H1 (cell line): ENCODE measurements around the gene GLMP. TPM values are rescaled to one million over a fixed set of nuclear protein-coding genes. Genes with fewer than 3 reads are reported as not detected.

ENCODE experiments used
- CTCF ChIA-PET: fragments of 300-600 bp; sonication (Branson Sonifier 250); formaldehyde crosslinking; loops from one replicate; lab custom pipeline; 2021; ENCODE audit not compliant: partially characterized antibody; lab: Charles Lee
- POLR2A ChIA-PET: fragments of 300-600 bp; sonication (Branson Sonifier 250); formaldehyde crosslinking; loops from one replicate; lab custom pipeline; 2021; ENCODE audit warnings: inconsistent platforms; ENCODE audit not compliant: partially characterized antibody; lab: Charles Lee
- DNase-seq, 2 experiments: peaks; one replicate each; pipeline versions ENCODE4 v3.0.0 to v3.0.0-alpha.2; 2010 to 2022; ENCODE audit warnings: low spot score in 2 of 2, low read depth in 1 of 2, mixed read lengths in 1 of 2
- FAIRE-seq: peaks from 2 replicates; lab custom pipeline; 2011; peaks lifted over from hg19 to GRCh38; lab: Jason Lieb, UNC
- H2AFZ ChIP-seq: 2 replicates; pipeline ENCODE4 v1.8.1; 2012; ENCODE audit warnings: low read length, inconsistent platforms
- H2AK5ac ChIP-seq: 2 replicates; pipeline ENCODE4 v1.6.1; 2013; ENCODE audit warnings: low read depth, low read length
- H2BK120ac ChIP-seq: replicated peaks from 2 replicates; pipeline ENCODE3; 2013; ENCODE audit warnings: low read depth, low read length, inconsistent platforms
- H2BK12ac ChIP-seq: 2 replicates; pipeline ENCODE4 v1.6.1; 2013; ENCODE audit warnings: low read depth, low read length
- H2BK15ac ChIP-seq: 2 replicates; pipeline ENCODE4 v1.6.1; 2013; ENCODE audit warnings: low read length
- H2BK20ac ChIP-seq: 2 replicates; pipeline ENCODE4 v1.6.1; 2013; ENCODE audit warnings: low read length
- H2BK5ac ChIP-seq: 2 replicates; pipeline ENCODE4 v1.6.1; 2013; ENCODE audit warnings: low read depth, low read length
- H3K14ac ChIP-seq: 2 replicates; pipeline ENCODE4 v1.6.1; 2013; ENCODE audit warnings: inconsistent platforms; ENCODE audit not compliant: insufficient read length
- H3K18ac ChIP-seq: 2 replicates; pipeline ENCODE4 v1.6.1; 2013; ENCODE audit warnings: low read length; ENCODE audit errors: extremely low read depth
- H3K23ac ChIP-seq: 2 replicates; pipeline ENCODE4 v1.6.1; 2013; ENCODE audit warnings: inconsistent platforms; ENCODE audit not compliant: insufficient read length
- H3K23me2 ChIP-seq: 2 replicates; pipeline ENCODE4 v1.6.1; 2013; ENCODE audit warnings: low read depth, low read length
- H3K27ac ChIP-seq: 2 replicates; pipeline ENCODE4 v1.6.1; 2011; ENCODE audit warnings: low read depth, low read length, inconsistent platforms
- H3K27me3 ChIP-seq, 4 experiments: replicated peaks in 1 of 4; 1 replicate in 1 of 4; 2 replicates in 3 of 4; pipeline versions ENCODE4 v1.6.1 to v1.8.1; 2011 to 2013; ENCODE audit warnings: low read length in 3 of 4, mild to moderate bottlenecking in 3 of 4, inconsistent platforms in 2 of 4, mixed read lengths in 2 of 4, moderate library complexity in 1 of 4; ENCODE audit not compliant: control insufficient read depth in 3 of 4, insufficient read depth in 3 of 4; ENCODE audit errors: extremely low read depth in 1 of 4
- H3K36me3 ChIP-seq, 4 experiments: 2 replicates each; pipeline versions ENCODE4 v1.6.1 to v1.8.1; 2011 to 2013; ENCODE audit warnings: mild to moderate bottlenecking in 4 of 4, low read length in 3 of 4, moderate library complexity in 2 of 4, control low read depth in 1 of 4, inconsistent platforms in 1 of 4; ENCODE audit not compliant: insufficient read depth in 4 of 4, control insufficient read depth in 2 of 4
- H3K4ac ChIP-seq: replicated peaks from 2 replicates; pipeline ENCODE3; 2013; ENCODE audit warnings: low read length, low read depth, mixed read lengths, inconsistent platforms; ENCODE audit not compliant: insufficient read length
- H3K4me1 ChIP-seq, 4 experiments: replicated peaks in 1 of 4; 1 replicate in 1 of 4; 2 replicates in 3 of 4; pipeline versions ENCODE4 v1.6.1 to v1.8.1; 2011 to 2013; ENCODE audit warnings: low read length in 3 of 4, inconsistent platforms in 2 of 4, mixed read lengths in 1 of 4; ENCODE audit not compliant: insufficient read depth in 4 of 4, control insufficient read depth in 3 of 4
- H3K4me2 ChIP-seq, 2 experiments: 2 replicates each; pipeline versions ENCODE4 v1.6.1 to v1.8.1; 2011 to 2013; ENCODE audit warnings: low read depth in 2 of 2, low read length in 2 of 2, control low read depth in 1 of 2, inconsistent platforms in 1 of 2, mild to moderate bottlenecking in 1 of 2; ENCODE audit not compliant: insufficient read depth in 1 of 2
- H3K4me3 ChIP-seq, 4 experiments: fragments of 200-600, 300-600 bp in 1 of 4; sonication (generic), shearing (Covaris generic), sonication (Bioruptor Twin) in 1 of 4; 2 replicates each; pipeline versions ENCODE4 v1.5.1 to v1.8.1; 2011 to 2016; ENCODE audit warnings: low read length in 4 of 4, low read depth in 3 of 4, control low read depth in 2 of 4, inconsistent platforms in 2 of 4, mild to moderate bottlenecking in 2 of 4, mixed read lengths in 1 of 4, moderate library complexity in 1 of 4; ENCODE audit not compliant: insufficient read depth in 2 of 4; ENCODE audit errors: extremely low read depth in 1 of 4
- H3K56ac ChIP-seq: replicated peaks from 2 replicates; pipeline ENCODE3; 2013; ENCODE audit warnings: low read depth, mild to moderate bottlenecking, mixed read lengths, low read length, inconsistent platforms; ENCODE audit not compliant: insufficient read length
- H3K79me1 ChIP-seq: 2 replicates; pipeline ENCODE4 v1.6.1; 2013; ENCODE audit warnings: low read depth, low read length, control low read depth
- H3K79me2 ChIP-seq, 2 experiments: 2 replicates each; pipeline versions ENCODE4 v1.6.1 to v1.8.1; 2012 to 2013; ENCODE audit warnings: low read length in 2 of 2, mild to moderate bottlenecking in 2 of 2, inconsistent platforms in 1 of 2; ENCODE audit not compliant: insufficient read depth in 2 of 2, control insufficient read depth in 1 of 2
- H3K9ac ChIP-seq, 4 experiments: replicated peaks in 1 of 4; 1 replicate in 1 of 4; 2 replicates in 3 of 4; pipeline versions ENCODE4 v1.6.1 to v1.8.1; 2011 to 2013; ENCODE audit warnings: low read depth in 3 of 4, low read length in 3 of 4, control low read depth in 2 of 4, mild to moderate bottlenecking in 2 of 4, moderate library complexity in 2 of 4, inconsistent platforms in 1 of 4; ENCODE audit errors: extremely low read depth in 1 of 4
- H3K9me3 ChIP-seq, 2 experiments: 2 replicates each; pipeline versions ENCODE4 v1.6.1 to v1.8.1; 2012 to 2013; ENCODE audit warnings: mild to moderate bottlenecking in 2 of 2, moderate library complexity in 2 of 2, control low read depth in 1 of 2, inconsistent platforms in 1 of 2, low read depth in 1 of 2, low read length in 1 of 2, mixed read lengths in 1 of 2; ENCODE audit not compliant: insufficient read depth in 2 of 2
- H4K20me1 ChIP-seq, 2 experiments: replicated peaks in 1 of 2; 2 replicates each; pipeline versions ENCODE3 to v1.8.1; 2011 to 2013; ENCODE audit warnings: inconsistent platforms in 2 of 2, low read length in 2 of 2, mild to moderate bottlenecking in 1 of 2; ENCODE audit not compliant: insufficient read depth in 2 of 2, control insufficient read depth in 1 of 2
- H4K5ac ChIP-seq: 2 replicates; pipeline ENCODE4 v1.6.1; 2013; ENCODE audit warnings: low read length, low read depth, mixed read lengths, inconsistent platforms; ENCODE audit not compliant: insufficient read length
- H4K8ac ChIP-seq: 2 replicates; pipeline ENCODE4 v1.8.0; 2013; ENCODE audit warnings: mild to moderate bottlenecking, moderate library complexity, low read length, inconsistent platforms; ENCODE audit not compliant: insufficient read depth; ENCODE audit errors: extremely low read depth
- H4K91ac ChIP-seq: replicated peaks from 2 replicates; pipeline ENCODE3; 2013; ENCODE audit warnings: low read length, mixed read lengths, inconsistent platforms; ENCODE audit not compliant: insufficient read length
- CBX8 ChIP-seq: fragments of 300-800, 300-1000 bp; sonication (generic); IDR thresholded peaks from 2 replicates; pipeline ENCODE4 v1.7.1; 2016; ENCODE audit warnings: low read depth, low read length, borderline replicate concordance
- GTF2F1 ChIP-seq: IDR thresholded peaks from 2 replicates; pipeline ENCODE4 v1.6.1; 2012; ENCODE audit warnings: low read depth, low read length, improper control_type of control experiment, borderline replicate concordance
- HDAC2 ChIP-seq, 2 experiments: fragments of 300-600 bp in 1 of 2; sonication (generic) in 1 of 2; IDR thresholded peaks; 2 replicates each; pipeline ENCODE4 v1.6.1; 2011 to 2012; ENCODE audit warnings: low read depth in 2 of 2, low read length in 2 of 2, mild to moderate bottlenecking in 2 of 2, moderate library complexity in 2 of 2, borderline replicate concordance in 1 of 2, inconsistent platforms in 1 of 2
- POLR2A ChIP-seq, 2 experiments: IDR thresholded peaks; 1 replicate in 1 of 2; 2 replicates in 1 of 2; pipeline ENCODE4 v1.6.1; 2011; ENCODE audit warnings: low read depth in 2 of 2, low read length in 2 of 2, mild to moderate bottlenecking in 2 of 2; ENCODE audit errors: control extremely low read depth in 1 of 2
- RAD21 ChIP-seq, 2 experiments: IDR thresholded peaks in 1 of 2; conservative IDR thresholded peaks in 1 of 2; 2 replicates each; pipeline ENCODE4 v1.6.1; 2011; ENCODE audit warnings: low read depth in 2 of 2, low read length in 2 of 2, improper control_type of control experiment in 1 of 2, inconsistent platforms in 1 of 2, mild to moderate bottlenecking in 1 of 2, moderate library complexity in 1 of 2
- WGBS, 2 experiments: shearing (Covaris generic) in 1 of 2; methylation state at CpG; one replicate each; pipeline versions ENCODE4 v1.1.6 to v1.1.7; 2013 to 2015; ENCODE audit warnings: low lambda C conversion rate in 2 of 2, mixed read lengths in 2 of 2, inconsistent platforms in 1 of 2, low coverage in 1 of 2, missing lambda C conversion rate in 1 of 2; ENCODE audit not compliant: insufficient replicate concordance in 2 of 2, insufficient coverage in 1 of 2, insufficient read length in 1 of 2; ENCODE audit errors: extremely low coverage in 1 of 2, missing lambda C conversion rate in 1 of 2; 5-methylcytosine and 5-hydroxymethylcytosine counted together
- polyA plus RNA-seq, 7 experiments: library from polyadenylated mRNA; depleted of rRNA in 3 of 7; stranded (reverse) in 5 of 7; unstranded in 2 of 7; fragments of >200 nt in 5 of 7; fragments of 200-250 nt in 2 of 7; gene quantifications; 1 replicate in 5 of 7; 2 replicates in 1 of 7; 4 replicates in 1 of 7; pipeline versions ENCODE4 v1.2.1 to v1.2.3, GENCODE V29; 2011 to 2013; ENCODE audit warnings: missing spikeins in 2 of 7, mixed read lengths in 2 of 7
- total RNA-seq: library from RNA; stranded (reverse); fragmentation: NEBNext Ultra II Directional; extraction: Animal tissue kit (Norgen Biotek cat#: 25700); gene quantifications from 2 replicates; pipeline ENCODE4 v1.2.1, GENCODE V29; 2021

GLMP gene
- total and polyA plus RNA-seq, 2 of the 8 experiments (the other 6 are each of a cell fraction or from before 2014, with no cell fraction given): 48.1 to 59.5 TPM

GRCh38 chr1:156293098-156293434 lies 2.4 kb downstream of the GLMP start:
- DNase-seq (no peak), FAIRE-seq (no peak)
- Histone ChIP-seq H3K4ac (no peak overlapping the region), H2BK120ac (no peak overlapping the region), H3K56ac (no peak overlapping the region), H3K4me2 (no peak overlapping the region), H2BK12ac (no peak overlapping the region), H2BK20ac (no peak overlapping the region), H3K4me1 (peaks cover 0 to 12% (median 4%) of the 10 kb centered on the region in 4 experiments; a peak in 3 of 7 replicates), H4K5ac (no peak overlapping the region), H3K9me3 (no peaks in the 10 kb centered on the region), H2AK5ac (no peak overlapping the region), H2BK5ac (no peak overlapping the region), H4K91ac (no peak overlapping the region), H2AFZ (no peak overlapping the region), H3K36me3 (peaks cover 0 to 7% (median 0%) of the 10 kb centered on the region in 4 experiments; a peak in 2 of 8 replicates), H3K4me3 (no peak overlapping the region), H3K23ac (no peak overlapping the region), H4K20me1 (peaks cover 0 to 3% of the 10 kb centered on the region in 2 experiments), H3K27ac (no peak overlapping the region), H3K9ac (no peak overlapping the region), H3K79me2 (no peaks in the 10 kb centered on the region), H2BK15ac (no peak overlapping the region), H3K18ac (no peak overlapping the region), H3K79me1 (0 out of 2 replicates have a peak, but pooled peaks cover 3% of the 10 kb centered on the region), H3K27me3 (no peaks in the 10 kb centered on the region), H3K23me2 (peaks cover 7% of the 10 kb centered on the region; the same call in 1 of the 2 replicates), H3K14ac (no peak overlapping the region), H4K8ac (no peak overlapping the region)
- ChIA-PET POLR2A (interaction anchor here (0.9 to 16.5 kb wide), 2 partner anchors 10 to 14 kb away, joined by 4 to 221 read pairs; partner anchors contain the start of genes SMG5 and TMEM79), CTCF (interaction anchor here (0.6 to 1.4 kb wide), 2 partner anchors 25 to 54 kb away, joined by 4 read pairs; no protein-coding TSS in a partner anchor)
- WGBS, 2 experiments: 92% methylated on average over 6 of the region's 8 CpGs; no CpG with 5 or more reads in 1 of the 2 experiments
- TF ChIP-seq GTF2F1: no peak
- TF ChIP-seq HDAC2 (IDR thresholded peaks at IDR 0.05; ENCODE audit: borderline replicate concordance in 1 of 2, low read depth in 2 of 2, low read length in 2 of 2): no peak
- no peak for TF ChIP-seq POLR2A (IDR thresholded peaks at IDR 0.05; ENCODE audit: control extremely low read depth in 1 of 2, low read depth in 2 of 2, low read length in 2 of 2)
- no peak for TF ChIP-seq RAD21 (IDR thresholded peaks at IDR 0.05 in 1 of 2, conservative IDR thresholded peaks at IDR 0.05 in 1 of 2; ENCODE audit: low read depth in 2 of 2, low read length in 2 of 2)
- TF ChIP-seq CBX8: no peak
